ENCODE measurements around the gene FERMT1.

DNA sequence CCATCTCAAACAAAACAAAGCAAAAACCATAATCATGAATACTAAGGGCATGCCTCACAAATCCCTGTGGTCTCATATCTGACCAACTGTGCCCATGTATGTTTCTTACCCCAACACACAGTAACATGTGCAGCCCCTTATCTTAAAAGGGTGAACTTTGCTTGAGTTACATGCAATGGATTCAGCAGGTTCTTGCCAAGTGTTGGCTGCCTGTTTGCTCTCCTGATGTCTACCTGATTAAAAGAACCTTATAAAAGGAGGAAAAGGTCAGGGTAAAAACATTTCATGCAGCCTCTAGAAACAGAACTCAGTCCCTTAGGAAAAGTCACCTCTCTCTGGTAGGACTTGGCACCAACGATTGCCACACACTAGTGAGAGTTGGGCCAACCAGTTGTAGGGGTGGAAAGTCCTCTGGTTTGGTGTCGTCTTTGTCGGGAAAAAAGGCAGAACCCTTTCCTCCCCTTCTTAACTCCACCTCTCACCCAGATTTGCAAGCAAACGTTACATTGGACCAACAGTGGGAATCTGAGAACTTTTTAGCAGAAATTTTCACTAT, 55.0 kb downstream of the FERMT1 start:
- TF ChIP-seq, protein P1, sequence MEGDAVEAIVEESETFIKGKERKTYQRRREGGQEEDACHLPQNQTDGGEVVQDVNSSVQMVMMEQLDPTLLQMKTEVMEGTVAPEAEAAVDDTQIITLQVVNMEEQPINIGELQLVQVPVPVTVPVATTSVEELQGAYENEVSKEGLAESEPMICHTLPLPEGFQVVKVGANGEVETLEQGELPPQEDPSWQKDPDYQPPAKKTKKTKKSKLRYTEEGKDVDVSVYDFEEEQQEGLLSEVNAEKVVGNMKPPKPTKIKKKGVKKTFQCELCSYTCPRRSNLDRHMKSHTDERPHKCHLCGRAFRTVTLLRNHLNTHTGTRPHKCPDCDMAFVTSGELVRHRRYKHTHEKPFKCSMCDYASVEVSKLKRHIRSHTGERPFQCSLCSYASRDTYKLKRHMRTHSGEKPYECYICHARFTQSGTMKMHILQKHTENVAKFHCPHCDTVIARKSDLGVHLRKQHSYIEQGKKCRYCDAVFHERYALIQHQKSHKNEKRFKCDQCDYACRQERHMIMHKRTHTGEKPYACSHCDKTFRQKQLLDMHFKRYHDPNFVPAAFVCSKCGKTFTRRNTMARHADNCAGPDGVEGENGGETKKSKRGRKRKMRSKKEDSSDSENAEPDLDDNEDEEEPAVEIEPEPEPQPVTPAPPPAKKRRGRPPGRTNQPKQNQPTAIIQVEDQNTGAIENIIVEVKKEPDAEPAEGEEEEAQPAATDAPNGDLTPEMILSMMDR (IDR thresholded peaks at IDR 0.05; ENCODE audit: insufficient read depth, low read depth, low read length), result no peak
- no peak for TF ChIP-seq EZH2 (IDR thresholded peaks at IDR 0.05; ENCODE audit: insufficient read depth, low read length)

All from astrocyte (in vitro differentiated cells and primary cell).